HG03280 (cell line): ENCODE results near the gene SOX13.

ENCODE experiments used
- ATAC-seq: cut with Tn5 transposase; IDR thresholded peaks from one replicate; pipeline ENCODE4 v1.9.1; 2021; ENCODE audit warnings: mild to moderate bottlenecking, moderate library complexity; ENCODE audit not compliant: unreplicated experiment

SOX13 gene

GRCh38 chr1:204059970-204060369 is 12.9 kb upstream of the SOX13 start:
- ATAC-seq, result no peak

GRCh38 chr1:204062106-204062505 is 10.8 kb upstream of the SOX13 start:
- ATAC-seq, result no peak

GRCh38 chr1:204065174-204065985 is 7.5 kb upstream of the SOX13 start:
- no peak for ATAC-seq

GRCh38 chr1:204065986-204066300 is 7.0 kb upstream of the SOX13 start:
- no peak for ATAC-seq

- ATAC-seq, result no peak
These were observed 5.0 kb upstream of the SOX13 start for GRCh38 chr1:204067935-204068334.

GRCh38 chr1:204069887-204070286 is 3.0 kb upstream of the SOX13 start:
- no peak for ATAC-seq

GRCh38 chr1:204070895-204071294 is 2.0 kb upstream of the SOX13 start:
- ATAC-seq, result no peak

GRCh38 chr1:204073837-204074273 is 940 bp downstream of the SOX13 start:
- no peak for ATAC-seq

GRCh38 chr1:204074274-204075138 is 1.6 kb downstream of the SOX13 start:
- no peak for ATAC-seq

- no peak for ATAC-seq
These were observed 2.2 kb downstream of the SOX13 start for GRCh38 chr1:204075139-204075521.

- no peak for ATAC-seq
These were observed 3.3 kb downstream of the SOX13 start for GRCh38 chr1:204075890-204076846.

- ATAC-seq, result no peak
These were observed 4.0 kb downstream of the SOX13 start for GRCh38 chr1:204076891-204077290.

GRCh38 chr1:204077979-204078696 is 5.2 kb downstream of the SOX13 start:
- no peak for ATAC-seq

- ATAC-seq, result no peak
These were observed 6.7 kb downstream of the SOX13 start for GRCh38 chr1:204079608-204079999.

GRCh38 chr1:204080163-204080903 is 7.4 kb downstream of the SOX13 start:
- ATAC-seq, result no peak

GRCh38 chr1:204081164-204081790 is 8.4 kb downstream of the SOX13 start:
- ATAC-seq, result no peak

GRCh38 chr1:204081791-204082513 is 9.0 kb downstream of the SOX13 start:
- ATAC-seq, result no peak

GRCh38 chr1:204083491-204083890 is 10.6 kb downstream of the SOX13 start:
- ATAC-seq, result no peak
